ENCODE results near the gene PTPRH. TPM values are rescaled to one million over a fixed set of nuclear protein-coding genes. Genes with fewer than 3 reads are reported as not detected.
A peak's percentile ranks its signal among the peaks of the same experiment; 100 is the strongest.

The PTPRH gene
- total and polyA plus RNA-seq, 9 of the 15 experiments (the other 6 are each of a cell fraction or from before 2014, with no cell fraction given), result 0.87 to 34.3 (median 22.7) TPM

DNA sequence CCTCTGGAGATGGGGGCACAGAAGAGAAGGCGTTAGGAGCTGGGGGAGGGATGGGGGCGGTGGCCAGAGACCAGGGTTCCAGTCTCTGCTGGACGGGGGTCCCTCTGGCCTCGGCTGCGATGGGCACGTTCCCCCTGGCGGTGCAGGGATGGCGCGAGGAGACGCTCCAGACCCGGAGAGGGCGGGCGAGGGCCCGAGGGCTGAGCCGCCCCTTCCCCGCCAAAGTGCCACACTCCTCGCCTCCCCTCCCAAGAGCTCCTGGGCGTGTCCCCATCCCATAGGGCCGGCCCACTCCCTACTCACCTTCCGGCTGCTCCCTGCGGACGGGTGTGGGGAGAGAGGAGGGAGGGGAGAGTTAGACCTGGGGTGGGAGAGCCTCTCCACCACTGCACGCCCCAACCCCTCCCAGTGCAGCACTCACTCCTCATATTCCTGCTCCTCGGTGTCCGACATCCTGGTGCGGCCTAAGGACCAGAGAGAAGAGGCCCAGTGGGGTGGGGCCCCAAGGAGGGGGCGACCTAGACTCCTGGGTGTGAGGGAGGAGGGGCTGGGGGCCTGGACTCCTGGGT lies 62.5 kb downstream of the PTPRH start (continued):
- no peak for TF ChIP-seq ZNF76 (CRISPR knock-in tag; IDR thresholded peaks at IDR 0.05; ENCODE audit: borderline replicate concordance)
- TF ChIP-seq FOXA3 (CRISPR knock-in tag; conservative IDR thresholded peaks at IDR 0.05 in 1 of 2, IDR thresholded peaks at IDR 0.05 in 1 of 2), result no peak
- TF ChIP-seq MCM7 (IDR thresholded peaks at IDR 0.05), result peak in 1 of 2 experiments; percentile 82; a peak in 1 of 4 replicates
- TF ChIP-seq, protein P1, sequence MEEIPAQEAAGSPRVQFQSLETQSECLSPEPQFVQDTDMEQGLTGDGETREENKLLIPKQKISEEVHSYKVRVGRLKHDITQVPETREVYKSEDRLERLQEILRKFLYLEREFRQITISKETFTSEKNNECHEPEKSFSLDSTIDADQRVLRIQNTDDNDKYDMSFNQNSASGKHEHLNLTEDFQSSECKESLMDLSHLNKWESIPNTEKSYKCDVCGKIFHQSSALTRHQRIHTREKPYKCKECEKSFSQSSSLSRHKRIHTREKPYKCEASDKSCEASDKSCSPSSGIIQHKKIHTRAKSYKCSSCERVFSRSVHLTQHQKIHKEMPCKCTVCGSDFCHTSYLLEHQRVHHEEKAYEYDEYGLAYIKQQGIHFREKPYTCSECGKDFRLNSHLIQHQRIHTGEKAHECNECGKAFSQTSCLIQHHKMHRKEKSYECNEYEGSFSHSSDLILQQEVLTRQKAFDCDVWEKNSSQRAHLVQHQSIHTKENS (CRISPR knock-in tag; IDR thresholded peaks at IDR 0.05), result no peak
- TF ChIP-seq, protein P2, sequence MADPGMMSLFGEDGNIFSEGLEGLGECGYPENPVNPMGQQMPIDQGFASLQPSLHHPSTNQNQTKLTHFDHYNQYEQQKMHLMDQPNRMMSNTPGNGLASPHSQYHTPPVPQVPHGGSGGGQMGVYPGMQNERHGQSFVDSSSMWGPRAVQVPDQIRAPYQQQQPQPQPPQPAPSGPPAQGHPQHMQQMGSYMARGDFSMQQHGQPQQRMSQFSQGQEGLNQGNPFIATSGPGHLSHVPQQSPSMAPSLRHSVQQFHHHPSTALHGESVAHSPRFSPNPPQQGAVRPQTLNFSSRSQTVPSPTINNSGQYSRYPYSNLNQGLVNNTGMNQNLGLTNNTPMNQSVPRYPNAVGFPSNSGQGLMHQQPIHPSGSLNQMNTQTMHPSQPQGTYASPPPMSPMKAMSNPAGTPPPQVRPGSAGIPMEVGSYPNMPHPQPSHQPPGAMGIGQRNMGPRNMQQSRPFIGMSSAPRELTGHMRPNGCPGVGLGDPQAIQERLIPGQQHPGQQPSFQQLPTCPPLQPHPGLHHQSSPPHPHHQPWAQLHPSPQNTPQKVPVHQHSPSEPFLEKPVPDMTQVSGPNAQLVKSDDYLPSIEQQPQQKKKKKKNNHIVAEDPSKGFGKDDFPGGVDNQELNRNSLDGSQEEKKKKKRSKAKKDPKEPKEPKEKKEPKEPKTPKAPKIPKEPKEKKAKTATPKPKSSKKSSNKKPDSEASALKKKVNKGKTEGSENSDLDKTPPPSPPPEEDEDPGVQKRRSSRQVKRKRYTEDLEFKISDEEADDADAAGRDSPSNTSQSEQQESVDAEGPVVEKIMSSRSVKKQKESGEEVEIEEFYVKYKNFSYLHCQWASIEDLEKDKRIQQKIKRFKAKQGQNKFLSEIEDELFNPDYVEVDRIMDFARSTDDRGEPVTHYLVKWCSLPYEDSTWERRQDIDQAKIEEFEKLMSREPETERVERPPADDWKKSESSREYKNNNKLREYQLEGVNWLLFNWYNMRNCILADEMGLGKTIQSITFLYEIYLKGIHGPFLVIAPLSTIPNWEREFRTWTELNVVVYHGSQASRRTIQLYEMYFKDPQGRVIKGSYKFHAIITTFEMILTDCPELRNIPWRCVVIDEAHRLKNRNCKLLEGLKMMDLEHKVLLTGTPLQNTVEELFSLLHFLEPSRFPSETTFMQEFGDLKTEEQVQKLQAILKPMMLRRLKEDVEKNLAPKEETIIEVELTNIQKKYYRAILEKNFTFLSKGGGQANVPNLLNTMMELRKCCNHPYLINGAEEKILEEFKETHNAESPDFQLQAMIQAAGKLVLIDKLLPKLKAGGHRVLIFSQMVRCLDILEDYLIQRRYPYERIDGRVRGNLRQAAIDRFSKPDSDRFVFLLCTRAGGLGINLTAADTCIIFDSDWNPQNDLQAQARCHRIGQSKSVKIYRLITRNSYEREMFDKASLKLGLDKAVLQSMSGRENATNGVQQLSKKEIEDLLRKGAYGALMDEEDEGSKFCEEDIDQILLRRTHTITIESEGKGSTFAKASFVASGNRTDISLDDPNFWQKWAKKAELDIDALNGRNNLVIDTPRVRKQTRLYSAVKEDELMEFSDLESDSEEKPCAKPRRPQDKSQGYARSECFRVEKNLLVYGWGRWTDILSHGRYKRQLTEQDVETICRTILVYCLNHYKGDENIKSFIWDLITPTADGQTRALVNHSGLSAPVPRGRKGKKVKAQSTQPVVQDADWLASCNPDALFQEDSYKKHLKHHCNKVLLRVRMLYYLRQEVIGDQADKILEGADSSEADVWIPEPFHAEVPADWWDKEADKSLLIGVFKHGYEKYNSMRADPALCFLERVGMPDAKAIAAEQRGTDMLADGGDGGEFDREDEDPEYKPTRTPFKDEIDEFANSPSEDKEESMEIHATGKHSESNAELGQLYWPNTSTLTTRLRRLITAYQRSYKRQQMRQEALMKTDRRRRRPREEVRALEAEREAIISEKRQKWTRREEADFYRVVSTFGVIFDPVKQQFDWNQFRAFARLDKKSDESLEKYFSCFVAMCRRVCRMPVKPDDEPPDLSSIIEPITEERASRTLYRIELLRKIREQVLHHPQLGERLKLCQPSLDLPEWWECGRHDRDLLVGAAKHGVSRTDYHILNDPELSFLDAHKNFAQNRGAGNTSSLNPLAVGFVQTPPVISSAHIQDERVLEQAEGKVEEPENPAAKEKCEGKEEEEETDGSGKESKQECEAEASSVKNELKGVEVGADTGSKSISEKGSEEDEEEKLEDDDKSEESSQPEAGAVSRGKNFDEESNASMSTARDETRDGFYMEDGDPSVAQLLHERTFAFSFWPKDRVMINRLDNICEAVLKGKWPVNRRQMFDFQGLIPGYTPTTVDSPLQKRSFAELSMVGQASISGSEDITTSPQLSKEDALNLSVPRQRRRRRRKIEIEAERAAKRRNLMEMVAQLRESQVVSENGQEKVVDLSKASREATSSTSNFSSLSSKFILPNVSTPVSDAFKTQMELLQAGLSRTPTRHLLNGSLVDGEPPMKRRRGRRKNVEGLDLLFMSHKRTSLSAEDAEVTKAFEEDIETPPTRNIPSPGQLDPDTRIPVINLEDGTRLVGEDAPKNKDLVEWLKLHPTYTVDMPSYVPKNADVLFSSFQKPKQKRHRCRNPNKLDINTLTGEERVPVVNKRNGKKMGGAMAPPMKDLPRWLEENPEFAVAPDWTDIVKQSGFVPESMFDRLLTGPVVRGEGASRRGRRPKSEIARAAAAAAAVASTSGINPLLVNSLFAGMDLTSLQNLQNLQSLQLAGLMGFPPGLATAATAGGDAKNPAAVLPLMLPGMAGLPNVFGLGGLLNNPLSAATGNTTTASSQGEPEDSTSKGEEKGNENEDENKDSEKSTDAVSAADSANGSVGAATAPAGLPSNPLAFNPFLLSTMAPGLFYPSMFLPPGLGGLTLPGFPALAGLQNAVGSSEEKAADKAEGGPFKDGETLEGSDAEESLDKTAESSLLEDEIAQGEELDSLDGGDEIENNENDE (IDR thresholded peaks at IDR 0.05; ENCODE audit: low read depth, low read length), result no peak
- TF ChIP-seq, protein P3, sequence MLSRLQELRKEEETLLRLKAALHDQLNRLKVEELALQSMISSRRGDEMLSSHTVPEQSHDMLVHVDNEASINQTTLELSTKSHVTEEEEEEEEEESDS (CRISPR knock-in tag; IDR thresholded peaks at IDR 0.05), result no peak
- TF ChIP-seq THRAP3 (IDR thresholded peaks at IDR 0.05; ENCODE audit: borderline replicate concordance), result no peak
- no peak for TF ChIP-seq SMARCA5 (IDR thresholded peaks at IDR 0.05)
- no peak for TF ChIP-seq ZNF583 (CRISPR knock-in tag; IDR thresholded peaks at IDR 0.05)
- no peak for TF ChIP-seq HNRNPL (IDR thresholded peaks at IDR 0.05; ENCODE audit: low read depth, low read length)
- TF ChIP-seq TCF7 (IDR thresholded peaks at IDR 0.05; ENCODE audit: borderline replicate concordance), result no peak
- no peak for TF ChIP-seq FOXJ3 (CRISPR knock-in tag; IDR thresholded peaks at IDR 0.05)
- TF ChIP-seq KLF6 (CRISPR knock-in tag; IDR thresholded peaks at IDR 0.05; ENCODE audit: borderline replicate concordance), result no peak
- TF ChIP-seq ZNF696 (CRISPR knock-in tag; conservative IDR thresholded peaks at IDR 0.05), result no peak
- TF ChIP-seq TAF7 (tag; IDR thresholded peaks at IDR 0.05), result no peak
- no peak for TF ChIP-seq ZNF766 (CRISPR knock-in tag; conservative IDR thresholded peaks at IDR 0.05)
- 0 out of 2 replicates have a peak, but pooled peaks have one; percentile 4 for TF ChIP-seq FOSL1 (tag; conservative IDR thresholded peaks at IDR 0.05)

Measured in K562 (cell line).